ENCODE data around the gene ELOVL1.

- TF ChIP-seq SMAD1 (CRISPR knock-in tag; IDR thresholded peaks at IDR 0.05; ENCODE audit: borderline replicate concordance, low read depth) (no peak), TBL1XR1 (IDR thresholded peaks at IDR 0.05; ENCODE audit: borderline replicate concordance, low read length, partially characterized antibody) (no peak), PITX1 (CRISPR knock-in tag; IDR thresholded peaks at IDR 0.05) (no peak), ELK4 (CRISPR knock-in tag; IDR thresholded peaks at IDR 0.05; ENCODE audit: borderline replicate concordance) (no peak), SAFB2 (CRISPR knock-in tag; IDR thresholded peaks at IDR 0.05; ENCODE audit: borderline replicate concordance, low read depth) (no peak), HNF4A (CRISPR knock-in tag; IDR thresholded peaks at IDR 0.05) (no peak), BRD4 (CRISPR knock-in tag; IDR thresholded peaks at IDR 0.05) (no peak), ZNF577 (CRISPR knock-in tag; IDR thresholded peaks at IDR 0.05; ENCODE audit: borderline replicate concordance, low read depth) (no peak), TAF1 (CRISPR knock-in tag; IDR thresholded peaks at IDR 0.05) (no peak), CTCF (CRISPR knock-in tag; IDR thresholded peaks at IDR 0.05) (no peak)
- TF ChIP-seq, protein P1, sequence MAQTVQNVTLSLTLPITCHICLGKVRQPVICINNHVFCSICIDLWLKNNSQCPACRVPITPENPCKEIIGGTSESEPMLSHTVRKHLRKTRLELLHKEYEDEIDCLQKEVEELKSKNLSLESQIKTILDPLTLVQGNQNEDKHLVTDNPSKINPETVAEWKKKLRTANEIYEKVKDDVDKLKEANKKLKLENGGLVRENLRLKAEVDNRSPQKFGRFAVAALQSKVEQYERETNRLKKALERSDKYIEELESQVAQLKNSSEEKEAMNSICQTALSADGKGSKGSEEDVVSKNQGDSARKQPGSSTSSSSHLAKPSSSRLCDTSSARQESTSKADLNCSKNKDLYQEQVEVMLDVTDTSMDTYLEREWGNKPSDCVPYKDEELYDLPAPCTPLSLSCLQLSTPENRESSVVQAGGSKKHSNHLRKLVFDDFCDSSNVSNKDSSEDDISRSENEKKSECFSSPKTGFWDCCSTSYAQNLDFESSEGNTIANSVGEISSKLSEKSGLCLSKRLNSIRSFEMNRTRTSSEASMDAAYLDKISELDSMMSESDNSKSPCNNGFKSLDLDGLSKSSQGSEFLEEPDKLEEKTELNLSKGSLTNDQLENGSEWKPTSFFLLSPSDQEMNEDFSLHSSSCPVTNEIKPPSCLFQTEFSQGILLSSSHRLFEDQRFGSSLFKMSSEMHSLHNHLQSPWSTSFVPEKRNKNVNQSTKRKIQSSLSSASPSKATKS (CRISPR knock-in tag; IDR thresholded peaks at IDR 0.05) = no peak
These were observed 36.1 kb downstream of the ELOVL1 start for GRCh38 chr1:43331688-43332087.
